Astrocyte (in vitro differentiated cells and primary cell): ENCODE results near the gene ANKRD33B.

Source experiments
- CTCF ChIP-seq: IDR thresholded peaks from 2 replicates; pipeline ENCODE4 v1.5.1; 2011; ENCODE audit warnings: low read depth, mild to moderate bottlenecking, inconsistent platforms, low read length, moderate library complexity; ENCODE audit not compliant: insufficient read depth
- EZH2 ChIP-seq: IDR thresholded peaks from 2 replicates; pipeline ENCODE4 v1.6.1; 2012; ENCODE audit warnings: mild to moderate bottlenecking, low read length, inconsistent platforms; ENCODE audit not compliant: insufficient read depth

- TF ChIP-seq EZH2 (peak; percentile 49), CTCF (no peak)
Measured at GRCh38 chr5:10563110-10563944, 543 bp upstream of the ANKRD33B start.
